BE2C (cell line): Measurements from ENCODE around the gene DCHS2.

ENCODE experiments used
- DNase-seq: peaks from one replicate; pipeline ENCODE4 v3.0.0-alpha.2; 2020
- H3K27me3 ChIP-seq: fragments of 250-450 bp; sonication (Bioruptor Pico); 2 replicates; pipeline ENCODE4 v1.5.1; 2020; ENCODE audit warnings: mild to moderate bottlenecking
- H3K36me3 ChIP-seq: fragments of 250-450 bp; sonication (Bioruptor Pico); 2 replicates; pipeline ENCODE4 v1.5.1; 2020; ENCODE audit warnings: mild to moderate bottlenecking
- H3K4me1 ChIP-seq: fragments of 250-450 bp; sonication (Bioruptor Pico); 2 replicates; pipeline ENCODE4 v1.5.1; 2020
- H3K4me3 ChIP-seq: 2 replicates; pipeline ENCODE4 v1.5.1; 2011; ENCODE audit warnings: low read depth, low read length
- H3K9me3 ChIP-seq: fragments of 250-450 bp; sonication (Bioruptor Pico); 2 replicates; pipeline ENCODE4 v1.5.1; 2020
- CTCF ChIP-seq: IDR thresholded peaks from 2 replicates; pipeline ENCODE4 v1.5.1; 2012; ENCODE audit warnings: mild to moderate bottlenecking, low read depth, low read length

DCHS2 gene

DNA sequence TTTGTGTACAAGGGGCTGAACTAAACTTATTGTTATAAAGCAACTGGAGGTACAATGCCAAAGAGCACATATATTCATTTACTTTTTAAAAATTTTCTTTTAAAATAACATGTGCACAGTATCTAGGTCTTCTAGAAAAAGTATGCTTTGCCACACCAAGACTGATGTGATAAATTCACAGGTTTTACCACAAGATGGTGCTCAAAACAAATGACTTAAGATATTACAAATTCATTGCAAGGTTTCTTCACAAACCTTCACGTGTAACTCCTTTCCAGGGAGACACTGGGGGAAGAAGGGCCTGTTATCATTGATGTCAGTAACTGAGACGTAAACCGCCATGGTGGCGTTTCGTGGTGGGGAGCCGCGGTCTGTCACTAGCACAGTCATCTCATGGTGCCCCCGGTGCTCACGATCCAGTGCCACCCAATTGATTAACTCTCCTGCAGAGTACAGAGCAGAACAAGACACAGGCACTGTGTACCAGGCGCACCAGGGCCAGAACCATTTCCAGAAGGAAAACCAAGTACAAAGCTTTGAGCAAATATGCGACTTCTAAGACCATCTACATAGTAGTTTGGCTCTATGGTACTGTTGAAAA, 162.2 kb downstream of the DCHS2 start:
- Histone ChIP-seq H3K9me3 (no peaks in the 10 kb centered on the region), H3K4me1 (no peaks in the 10 kb centered on the region), H3K27me3 (peaks cover 38% of the 10 kb centered on the region), H3K36me3 (no peaks in the 10 kb centered on the region), H3K4me3 (no peak overlapping the region)
- peak; percentile 49 for TF ChIP-seq CTCF
- DNase-seq = no peak

- Histone ChIP-seq H3K4me1 (no peaks in the 10 kb centered on the region), H3K27me3 (peaks cover 33% of the 10 kb centered on the region), H3K36me3 (no peaks in the 10 kb centered on the region), H3K9me3 (no peaks in the 10 kb centered on the region), H3K4me3 (no peak overlapping the region)
- TF ChIP-seq CTCF = no peak
- DNase-seq = no peak
Observed at GRCh38 chr4:154328030-154328429, 163.6 kb downstream of the DCHS2 start.

GRCh38 chr4:154320521-154320920, 171.1 kb downstream of the DCHS2 start:
- Histone ChIP-seq H3K36me3 (no peaks in the 10 kb centered on the region), H3K27me3 (no peaks in the 10 kb centered on the region), H3K4me1 (no peaks in the 10 kb centered on the region), H3K9me3 (no peaks in the 10 kb centered on the region), H3K4me3 (no peak overlapping the region)
- DNase-seq = no peak
- no peak for TF ChIP-seq CTCF

GRCh38 chr4:154319736-154320135, 171.9 kb downstream of the DCHS2 start:
- Histone ChIP-seq H3K27me3 (no peaks in the 10 kb centered on the region), H3K4me3 (no peak overlapping the region)
- no peak for TF ChIP-seq CTCF

DNA sequence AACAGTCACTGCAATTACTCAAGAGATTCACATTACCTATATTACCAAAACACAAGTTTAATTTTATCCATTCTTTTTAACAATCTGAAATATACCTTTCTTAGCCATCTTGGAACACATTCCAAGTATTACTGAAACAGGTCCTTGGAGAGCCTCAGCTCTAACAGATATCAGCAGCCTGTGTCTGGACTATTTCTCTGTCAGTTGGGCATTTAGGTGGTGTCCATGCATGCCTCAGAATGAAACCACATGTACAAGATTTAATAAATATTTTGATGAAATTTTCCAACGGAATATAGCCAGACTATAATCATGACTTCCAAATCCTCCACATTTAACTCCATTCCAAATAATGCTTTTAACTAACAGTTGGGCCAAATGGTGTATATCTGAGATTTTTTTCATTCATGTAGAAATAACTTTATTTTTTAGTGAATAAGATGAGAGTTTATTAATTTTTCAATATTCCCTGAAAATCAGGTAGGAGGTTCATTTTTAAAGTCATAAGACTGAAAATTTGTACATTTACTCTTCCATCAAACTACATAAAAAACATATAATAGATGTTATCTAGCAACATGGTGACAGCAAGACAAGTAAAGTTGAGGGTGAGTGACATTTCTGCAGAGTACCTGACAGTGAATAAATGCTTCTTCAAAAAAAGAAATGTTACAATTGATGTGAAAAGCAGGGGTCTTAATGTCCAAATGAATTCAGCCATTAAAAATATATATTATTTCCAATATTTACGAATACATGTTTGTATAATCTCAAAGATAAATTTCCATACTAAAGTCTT, 174.2 kb downstream of the DCHS2 start:
- no peak for TF ChIP-seq CTCF

More at GRCh38 chr4:154319736-154320135, 171.9 kb downstream of the DCHS2 start:
- Histone ChIP-seq H3K9me3 (no peaks in the 10 kb centered on the region), H3K36me3 (no peaks in the 10 kb centered on the region), H3K4me1 (no peaks in the 10 kb centered on the region)
- no peak for DNase-seq

DNA sequence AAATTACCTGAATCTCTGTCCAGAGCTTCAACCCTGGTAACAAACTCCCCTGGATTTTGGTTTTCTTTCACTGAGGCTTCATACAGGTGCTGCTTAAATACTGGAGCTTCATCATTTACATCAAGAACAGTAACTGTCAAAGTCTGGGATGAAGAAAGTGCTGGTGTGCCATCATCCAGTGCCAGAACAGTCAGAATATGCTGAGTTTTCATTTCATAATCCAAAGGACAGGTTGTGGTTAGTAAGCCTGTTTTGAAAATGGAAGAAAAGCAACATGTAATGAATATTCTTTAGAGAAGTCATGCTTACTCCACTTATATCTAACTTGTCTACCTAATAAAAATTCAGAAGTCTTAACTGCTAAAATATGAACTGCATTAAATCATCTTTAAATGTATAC, 175.9 kb downstream of the DCHS2 start:
- Histone ChIP-seq H3K4me3 (no peak overlapping the region), H3K4me1 (no peaks in the 10 kb centered on the region), H3K9me3 (no peaks in the 10 kb centered on the region), H3K36me3 (no peaks in the 10 kb centered on the region), H3K27me3 (no peaks in the 10 kb centered on the region)
- no peak for DNase-seq
- no peak for TF ChIP-seq CTCF

More for the DNA sequence above, 174.2 kb downstream of the DCHS2 start:
- no peak for DNase-seq
- no peaks in the 10 kb centered on the region for H3K4me1 ChIP-seq
- H3K9me3 ChIP-seq = no peaks in the 10 kb centered on the region
- H3K4me3 ChIP-seq = no peak overlapping the region
- H3K36me3 ChIP-seq = no peaks in the 10 kb centered on the region
- no peaks in the 10 kb centered on the region for H3K27me3 ChIP-seq
